BE2C (cell line): ENCODE data around the gene ADI1.

Experiments used
- DNase-seq: peaks from one replicate; pipeline ENCODE4 v3.0.0-alpha.2; 2020
- H3K27me3 ChIP-seq: fragments of 250-450 bp; sonication (Bioruptor Pico); 2 replicates; pipeline ENCODE4 v1.5.1; 2020; ENCODE audit warnings: mild to moderate bottlenecking
- H3K36me3 ChIP-seq: fragments of 250-450 bp; sonication (Bioruptor Pico); 2 replicates; pipeline ENCODE4 v1.5.1; 2020; ENCODE audit warnings: mild to moderate bottlenecking
- H3K4me1 ChIP-seq: fragments of 250-450 bp; sonication (Bioruptor Pico); 2 replicates; pipeline ENCODE4 v1.5.1; 2020
- H3K4me3 ChIP-seq: 2 replicates; pipeline ENCODE4 v1.5.1; 2011; ENCODE audit warnings: low read depth, low read length
- H3K9me3 ChIP-seq: fragments of 250-450 bp; sonication (Bioruptor Pico); 2 replicates; pipeline ENCODE4 v1.5.1; 2020
- TF ChIP-seq, protein P1 (sequence below): IDR thresholded peaks from 2 replicates; pipeline ENCODE4 v1.5.1; 2012; ENCODE audit warnings: mild to moderate bottlenecking, low read depth, low read length

ADI1 gene

DNA sequence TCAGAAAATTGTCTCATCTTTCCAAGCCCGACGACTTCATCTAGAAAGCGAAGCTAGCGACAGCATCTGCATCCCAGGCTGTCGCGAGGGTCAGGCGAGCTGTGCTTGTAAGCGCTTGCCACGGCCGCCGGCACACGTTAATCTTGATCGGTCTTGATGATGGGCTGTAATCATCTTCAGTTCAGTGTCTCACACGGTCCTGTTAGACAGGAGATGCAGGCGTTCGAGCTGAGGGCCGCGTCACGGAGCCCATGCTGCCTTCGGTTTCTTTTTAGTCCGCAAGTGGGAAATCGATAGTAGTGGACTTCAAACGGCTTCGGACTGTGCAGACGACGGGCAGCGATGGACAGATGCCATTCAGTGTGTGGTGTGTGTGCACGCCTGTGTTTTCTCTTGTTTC is 43.6 kb downstream of the ADI1 start:
- no peak for DNase-seq
- H3K4me3 ChIP-seq, result no peak overlapping the region

GRCh38 chr2:3472966-3473365 is 46.4 kb downstream of the ADI1 start:
- no peak for DNase-seq
- TF ChIP-seq, protein P1, sequence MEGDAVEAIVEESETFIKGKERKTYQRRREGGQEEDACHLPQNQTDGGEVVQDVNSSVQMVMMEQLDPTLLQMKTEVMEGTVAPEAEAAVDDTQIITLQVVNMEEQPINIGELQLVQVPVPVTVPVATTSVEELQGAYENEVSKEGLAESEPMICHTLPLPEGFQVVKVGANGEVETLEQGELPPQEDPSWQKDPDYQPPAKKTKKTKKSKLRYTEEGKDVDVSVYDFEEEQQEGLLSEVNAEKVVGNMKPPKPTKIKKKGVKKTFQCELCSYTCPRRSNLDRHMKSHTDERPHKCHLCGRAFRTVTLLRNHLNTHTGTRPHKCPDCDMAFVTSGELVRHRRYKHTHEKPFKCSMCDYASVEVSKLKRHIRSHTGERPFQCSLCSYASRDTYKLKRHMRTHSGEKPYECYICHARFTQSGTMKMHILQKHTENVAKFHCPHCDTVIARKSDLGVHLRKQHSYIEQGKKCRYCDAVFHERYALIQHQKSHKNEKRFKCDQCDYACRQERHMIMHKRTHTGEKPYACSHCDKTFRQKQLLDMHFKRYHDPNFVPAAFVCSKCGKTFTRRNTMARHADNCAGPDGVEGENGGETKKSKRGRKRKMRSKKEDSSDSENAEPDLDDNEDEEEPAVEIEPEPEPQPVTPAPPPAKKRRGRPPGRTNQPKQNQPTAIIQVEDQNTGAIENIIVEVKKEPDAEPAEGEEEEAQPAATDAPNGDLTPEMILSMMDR, result no peak
- H3K4me3 ChIP-seq, result no peak overlapping the region
- H3K9me3 ChIP-seq, result no peaks in the 10 kb centered on the region
- no peaks in the 10 kb centered on the region for H3K4me1 ChIP-seq
- peaks cover 21% of the 10 kb centered on the region for H3K36me3 ChIP-seq
- no peaks in the 10 kb centered on the region for H3K27me3 ChIP-seq

More for the DNA sequence above, 43.6 kb downstream of the ADI1 start:
- no peaks in the 10 kb centered on the region for H3K9me3 ChIP-seq
- no peaks in the 10 kb centered on the region for H3K27me3 ChIP-seq
- peaks cover 22% of the 10 kb centered on the region for H3K36me3 ChIP-seq
- TF ChIP-seq, protein P1, result no peak
- no peaks in the 10 kb centered on the region for H3K4me1 ChIP-seq

- H3K4me3 ChIP-seq, result no peak overlapping the region
- no peaks in the 10 kb centered on the region for H3K4me1 ChIP-seq
- DNase-seq, result no peak
- TF ChIP-seq, protein P1, result no peak
- no peaks in the 10 kb centered on the region for H3K9me3 ChIP-seq
- H3K36me3 ChIP-seq, result peaks cover 27% of the 10 kb centered on the region
- H3K27me3 ChIP-seq, result no peaks in the 10 kb centered on the region
These were observed 47.0 kb downstream of the ADI1 start for GRCh38 chr2:3472296-3472695.

GRCh38 chr2:3470856-3471737 is 48.2 kb downstream of the ADI1 start:
- H3K4me3 ChIP-seq, result no peak overlapping the region
- H3K27me3 ChIP-seq, result no peaks in the 10 kb centered on the region
- H3K4me1 ChIP-seq, result no peaks in the 10 kb centered on the region
- DNase-seq, result no peak
- H3K9me3 ChIP-seq, result no peaks in the 10 kb centered on the region
- H3K36me3 ChIP-seq, result peaks cover 25% of the 10 kb centered on the region
- TF ChIP-seq, protein P1, result no peak

GRCh38 chr2:3470166-3470651 is 49.1 kb downstream of the ADI1 start:
- TF ChIP-seq, protein P1, result no peak
- DNase-seq, result no peak
- Histone ChIP-seq H3K9me3 (no peaks in the 10 kb centered on the region), H3K4me3 (no peak overlapping the region), H3K36me3 (peaks cover 25% of the 10 kb centered on the region), H3K27me3 (no peaks in the 10 kb centered on the region), H3K4me1 (no peaks in the 10 kb centered on the region)

GRCh38 chr2:3469486-3469885 is 49.8 kb downstream of the ADI1 start:
- DNase-seq, result no peak
- Histone ChIP-seq H3K27me3 (no peaks in the 10 kb centered on the region), H3K36me3 (peaks cover 25% of the 10 kb centered on the region)

More at GRCh38 chr2:3469486-3469885, 49.8 kb downstream of the ADI1 start:
- no peaks in the 10 kb centered on the region for H3K4me1 ChIP-seq
- TF ChIP-seq, protein P1, result no peak
- H3K4me3 ChIP-seq, result no peak overlapping the region
- H3K9me3 ChIP-seq, result no peaks in the 10 kb centered on the region
